Activated CD8-positive, alpha-beta T cell treated with anti-CD3 and anti-CD28 coated beads for 36 hours (primary cell): ENCODE data around the gene BDNF. TPM values are rescaled to one million over a fixed set of nuclear protein-coding genes. Genes with fewer than 3 reads are reported as not detected.
"Not testable (repeated sequence)": the region's sequence is repeated elsewhere in the genome, so short reads cannot be mapped to it uniquely, and the experiment has no call there.

Experiments used
- ATAC-seq: fragments of 200-7000 bp; cut with Tn5 transposase; one replicate; pipeline ENCODE4 v1.10.0; 2021; ENCODE audit warnings: mild to moderate bottlenecking, moderate library complexity
- CTCF ChIA-PET: fragments of 350-600 bp; sonication (Branson Sonifier 250); formaldehyde crosslinking; loops from one replicate; lab custom pipeline; 2021; ENCODE audit warnings: antibody characterized with exemption; lab: Charles Lee
- POLR2A ChIA-PET: fragments of 350-600 bp; sonication (Branson Sonifier 250); formaldehyde crosslinking; loops from one replicate; lab custom pipeline; 2021; ENCODE audit warnings: antibody characterized with exemption; lab: Charles Lee
- DNase-seq: peaks from one replicate; pipeline ENCODE4 v3.0.0-alpha.2; 2020
- H3K27ac Mint-ChIP-seq: one replicate; pipeline ENCODE4 v1.8.0; 2021; ENCODE audit warnings: mild to moderate bottlenecking, mixed read lengths
- H3K27me3 Mint-ChIP-seq: one replicate; pipeline ENCODE4 v1.8.0; 2021; ENCODE audit warnings: mixed read lengths
- H3K36me3 Mint-ChIP-seq: one replicate; pipeline ENCODE4 v1.8.0; 2021; ENCODE audit warnings: low read depth, mixed read lengths
- H3K4me1 Mint-ChIP-seq: one replicate; pipeline ENCODE4 v1.8.0; 2021; ENCODE audit warnings: low read depth, mixed read lengths
- H3K4me3 Mint-ChIP-seq: one replicate; pipeline ENCODE4 v1.8.0; 2021; ENCODE audit warnings: mild to moderate bottlenecking, moderate library complexity, mixed read lengths
- H3K9me3 Mint-ChIP-seq: one replicate; pipeline ENCODE4 v1.8.0; 2021; ENCODE audit warnings: mixed read lengths
- CTCF ChIP-seq: fragments of 200-600 bp; IDR thresholded peaks from one replicate; pipeline ENCODE4 v1.8.0; 2022; ENCODE audit warnings: antibody characterized with exemption, mild to moderate bottlenecking
- intact Hi-C: fragments of 100-400 bp; cut with micrococcal nuclease; formaldehyde crosslinking; loops from one replicate; pipeline ENCODE4 v1.10.0; 2022
- total RNA-seq, 2 experiments: library from RNA; stranded (reverse); gene quantifications; one replicate each; pipeline ENCODE4 v1.2.3, GENCODE V29; 2021

BDNF gene
- not detected for total RNA-seq

- DNase-seq (no peak), ATAC-seq (no peak)
- intact Hi-C loops: no loop called here
- POLR2A ChIA-PET: interaction anchor here (1.1 kb wide), 1 partner anchor 10 kb away, joined by 4 read pairs; no protein-coding TSS in a partner anchor
- CTCF ChIA-PET: interaction anchor here (0.8 to 3.5 kb wide), 2 partner anchors 15 to 829 kb away, joined by 4 to 49 read pairs; no protein-coding TSS in a partner anchor
- Mint-ChIP-seq H3K36me3 (no peaks in the 10 kb centered on the region), H3K4me1 (peaks cover 22% of the 10 kb centered on the region), H3K4me3 (peak within 1 kb of the TSS; percentile 67), H3K27ac (no peak within 1 kb of the TSS), H3K9me3 (no peaks in the 10 kb centered on the region), H3K27me3 (peaks cover 64% of the 10 kb centered on the region)
- TF ChIP-seq CTCF: no peak
These were observed at the start of gene BDNF for GRCh38 chr11:27700351-27701301. BDNF (minus strand) TSS chr11:27700455; CDS start chr11:27658564, 41,891 bp downstream.

- H3K36me3 Mint-ChIP-seq: no peaks in the 10 kb centered on the region
- H3K27me3 Mint-ChIP-seq: peaks cover 4% of the 10 kb centered on the region
- ATAC-seq (no peak), DNase-seq (no peak)
- POLR2A ChIA-PET: no interaction called here
- H3K4me1 Mint-ChIP-seq: no peaks in the 10 kb centered on the region
- CTCF ChIA-PET: no interaction called here
- no peak for TF ChIP-seq CTCF
- H3K27ac Mint-ChIP-seq: no peak overlapping the region
- no peak overlapping the region for H3K4me3 Mint-ChIP-seq
- no peaks in the 10 kb centered on the region for H3K9me3 Mint-ChIP-seq
- intact Hi-C loops: no loop called here
These were observed 40.2 kb upstream of the BDNF start for GRCh38 chr11:27740362-27741013.

GRCh38 chr11:27735281-27735680 is 35.0 kb upstream of the BDNF start:
- no peak for ATAC-seq
- ChIA-PET POLR2A (no interaction called here), CTCF (no interaction called here)
- intact Hi-C loops: no loop called here
- H3K36me3 Mint-ChIP-seq: no peaks in the 10 kb centered on the region
- peaks cover 4% of the 10 kb centered on the region for H3K27me3 Mint-ChIP-seq
- TF ChIP-seq CTCF: no peak
- no peaks in the 10 kb centered on the region for H3K9me3 Mint-ChIP-seq
- H3K4me3 Mint-ChIP-seq: no peak overlapping the region
- H3K4me1 Mint-ChIP-seq: no peaks in the 10 kb centered on the region
- no peak overlapping the region for H3K27ac Mint-ChIP-seq
- no peak for DNase-seq

GRCh38 chr11:27731803-27732202 is 31.5 kb upstream of the BDNF start:
- H3K4me1 Mint-ChIP-seq, CTCF ChIA-PET, POLR2A ChIA-PET, ATAC-seq, H3K27me3 Mint-ChIP-seq, intact Hi-C loops, H3K9me3 Mint-ChIP-seq, DNase-seq, H3K36me3 Mint-ChIP-seq, H3K27ac Mint-ChIP-seq, H3K4me3 Mint-ChIP-seq: not testable (repeated sequence)

- no peaks in the 10 kb centered on the region for H3K36me3 Mint-ChIP-seq
- ChIA-PET POLR2A (no interaction called here), CTCF (no interaction called here)
- H3K27ac Mint-ChIP-seq: no peak overlapping the region
- no peak for TF ChIP-seq CTCF
- H3K4me3 Mint-ChIP-seq: no peak overlapping the region
- ATAC-seq (no peak), DNase-seq (no peak)
- H3K4me1 Mint-ChIP-seq: peaks cover 4% of the 10 kb centered on the region
- peaks cover 23% of the 10 kb centered on the region for H3K27me3 Mint-ChIP-seq
- intact Hi-C loops: no loop called here
- no peaks in the 10 kb centered on the region for H3K9me3 Mint-ChIP-seq
These were observed 26.7 kb upstream of the BDNF start for GRCh38 chr11:27726981-27727380.
